Loucy (cell line): ENCODE measurements around the gene SERAC1.

Source experiments
- EZH2phosphoT487 ChIP-seq: fragments of 200-600 bp; IDR thresholded peaks from 2 replicates; pipeline ENCODE4 v1.6.1; 2018; ENCODE audit warnings: antibody characterized with exemption, mild to moderate bottlenecking, moderate library complexity, borderline replicate concordance
- TF ChIP-seq, protein P1 (sequence below): fragments of 200-600 bp; sonication (generic); conservative IDR thresholded peaks from 2 replicates; pipeline ENCODE4 v1.5.1; 2014; ENCODE audit warnings: mild to moderate bottlenecking, antibody characterized with exemption, low read length

DNA sequence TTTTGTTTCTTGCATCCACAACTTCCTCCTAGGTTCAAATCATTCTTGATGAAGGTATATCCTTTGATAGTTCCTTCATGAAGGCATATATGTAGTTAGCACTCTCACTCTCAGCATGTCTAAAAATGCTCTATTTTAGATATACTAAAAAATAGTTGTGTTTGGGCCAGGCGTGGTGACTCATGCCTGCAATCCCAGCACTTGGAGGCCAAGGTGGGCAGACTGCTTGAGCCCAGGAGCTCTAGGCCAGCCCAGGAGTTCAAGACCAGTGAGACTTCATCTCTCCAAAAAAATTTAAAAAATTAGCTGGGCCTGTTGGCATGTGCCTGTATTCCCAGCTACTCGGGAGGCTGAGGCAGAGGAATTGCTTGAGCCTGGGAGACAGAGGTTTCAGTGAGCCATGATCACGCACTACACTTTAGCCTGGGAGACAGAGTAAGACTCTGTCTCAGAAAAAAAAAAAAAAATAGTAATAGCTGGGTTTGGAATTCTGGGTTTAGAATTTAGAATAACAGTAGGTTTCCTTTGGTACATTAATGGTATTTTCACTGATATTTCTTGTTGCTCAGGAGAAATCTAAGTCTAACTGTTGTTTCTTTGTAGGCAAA is 7.0 kb downstream of the SERAC1 start:
- TF ChIP-seq, protein P1, sequence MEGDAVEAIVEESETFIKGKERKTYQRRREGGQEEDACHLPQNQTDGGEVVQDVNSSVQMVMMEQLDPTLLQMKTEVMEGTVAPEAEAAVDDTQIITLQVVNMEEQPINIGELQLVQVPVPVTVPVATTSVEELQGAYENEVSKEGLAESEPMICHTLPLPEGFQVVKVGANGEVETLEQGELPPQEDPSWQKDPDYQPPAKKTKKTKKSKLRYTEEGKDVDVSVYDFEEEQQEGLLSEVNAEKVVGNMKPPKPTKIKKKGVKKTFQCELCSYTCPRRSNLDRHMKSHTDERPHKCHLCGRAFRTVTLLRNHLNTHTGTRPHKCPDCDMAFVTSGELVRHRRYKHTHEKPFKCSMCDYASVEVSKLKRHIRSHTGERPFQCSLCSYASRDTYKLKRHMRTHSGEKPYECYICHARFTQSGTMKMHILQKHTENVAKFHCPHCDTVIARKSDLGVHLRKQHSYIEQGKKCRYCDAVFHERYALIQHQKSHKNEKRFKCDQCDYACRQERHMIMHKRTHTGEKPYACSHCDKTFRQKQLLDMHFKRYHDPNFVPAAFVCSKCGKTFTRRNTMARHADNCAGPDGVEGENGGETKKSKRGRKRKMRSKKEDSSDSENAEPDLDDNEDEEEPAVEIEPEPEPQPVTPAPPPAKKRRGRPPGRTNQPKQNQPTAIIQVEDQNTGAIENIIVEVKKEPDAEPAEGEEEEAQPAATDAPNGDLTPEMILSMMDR: no peak
- no peak for TF ChIP-seq EZH2phosphoT487
